PC-9 (cell line): ENCODE data around the gene AKR7A3. TPM values are rescaled to one million over a fixed set of nuclear protein-coding genes. Genes with fewer than 3 reads are reported as not detected.

Experiments
- BruUV-seq: library from RNA; stranded (reverse); fragments of 400-500 nt; replicated peaks from 2 replicates; lab custom pipeline; 2021; lab: Mats Ljungman, UMichigan
- CTCF ChIA-PET: fragments of 300-600 bp; sonication (Branson Sonifier 250); formaldehyde crosslinking; loops from one replicate; lab custom pipeline; 2022; ENCODE audit warnings: antibody characterized with exemption; lab: Charles Lee
- POLR2A ChIA-PET: fragments of 300-600 bp; sonication (Branson Sonifier 250); formaldehyde crosslinking; loops from one replicate; lab custom pipeline; 2022; ENCODE audit warnings: antibody characterized with exemption; ENCODE audit not compliant: unreplicated experiment; lab: Charles Lee
- DNase-seq, 2 experiments: peaks; one replicate each; pipeline versions ENCODE4 v3.0.0 to v3.0.0-alpha.2; 2015 to 2022; ENCODE audit warnings: mixed read lengths in 1 of 2
- H2AFZ ChIP-seq: fragments of 200-600 bp; sonication (generic); 2 replicates; pipeline ENCODE4 v1.8.1; 2017; ENCODE audit warnings: antibody characterized with exemption
- H3F3A ChIP-seq: fragments of 200-600 bp; sonication (generic); 2 replicates; pipeline ENCODE4 v1.8.1; 2017; ENCODE audit warnings: antibody characterized with exemption, mild to moderate bottlenecking, low read depth; ENCODE audit not compliant: insufficient read depth
- H3K27ac ChIP-seq: fragments of 200-600 bp; sonication (generic); 2 replicates; pipeline ENCODE4 v1.6.1; 2016; ENCODE audit warnings: mixed run types
- H3K27me3 ChIP-seq: fragments of 200-600 bp; sonication (generic); 2 replicates; pipeline ENCODE4 v1.6.1; 2016; ENCODE audit warnings: low read depth, mixed run types; ENCODE audit not compliant: insufficient read depth
- H3K36me3 ChIP-seq: fragments of 200-600 bp; sonication (generic); 2 replicates; pipeline ENCODE4 v1.6.1; 2016; ENCODE audit warnings: low read depth, mixed run types
- H3K4me1 ChIP-seq: fragments of 200-600 bp; sonication (generic); replicated peaks from 2 replicates; pipeline ENCODE4 v1.6.1; 2016; ENCODE audit warnings: mixed run types; ENCODE audit not compliant: insufficient read depth
- H3K4me2 ChIP-seq: fragments of 200-600 bp; sonication (generic); 2 replicates; pipeline ENCODE4 v1.6.1; 2017; ENCODE audit warnings: mixed run types
- H3K4me3 ChIP-seq: fragments of 200-600 bp; sonication (generic); 2 replicates; pipeline ENCODE4 v1.6.1; 2016; ENCODE audit warnings: mixed run types
- H3K79me2 ChIP-seq: fragments of 200-600 bp; sonication (generic); 2 replicates; pipeline ENCODE4 v1.6.1; 2017; ENCODE audit warnings: low read depth, mixed run types
- H3K9me2 ChIP-seq: fragments of 200-600 bp; sonication (generic); 2 replicates; pipeline ENCODE4 v1.8.1; 2017; ENCODE audit warnings: mild to moderate bottlenecking; ENCODE audit not compliant: insufficient read depth
- H3K9me3 ChIP-seq: fragments of 200-600 bp; sonication (generic); 2 replicates; pipeline ENCODE4 v1.8.1; 2016; ENCODE audit warnings: low read depth; ENCODE audit not compliant: insufficient read depth
- H4K20me1 ChIP-seq: fragments of 200-600 bp; sonication (generic); 2 replicates; pipeline ENCODE4 v1.8.1; 2017; ENCODE audit not compliant: insufficient read depth
- CTCF ChIP-seq: fragments of 200-600 bp; sonication (generic); conservative IDR thresholded peaks from 2 replicates; pipeline ENCODE4 v1.6.1; 2017; ENCODE audit warnings: mixed run types, antibody characterized with exemption, mild to moderate bottlenecking, moderate library complexity
- EZH2 ChIP-seq: fragments of 200-600 bp; sonication (generic); IDR thresholded peaks from 2 replicates; pipeline ENCODE4 v1.8.0; 2017; ENCODE audit warnings: antibody characterized with exemption, low read depth
- intact Hi-C: fragments of 100-400 bp; cut with micrococcal nuclease; formaldehyde crosslinking; loops from one replicate; pipeline ENCODE4 v1.10.0; 2022; ENCODE audit not compliant: unreplicated experiment
- total RNA-seq: library from RNA; stranded (reverse); gene quantifications from 2 replicates; pipeline ENCODE4 v1.2.3, GENCODE V29; 2021

The AKR7A3 gene
- total RNA-seq, 1 experiment from 2014 or later = 1.9 TPM

DNA sequence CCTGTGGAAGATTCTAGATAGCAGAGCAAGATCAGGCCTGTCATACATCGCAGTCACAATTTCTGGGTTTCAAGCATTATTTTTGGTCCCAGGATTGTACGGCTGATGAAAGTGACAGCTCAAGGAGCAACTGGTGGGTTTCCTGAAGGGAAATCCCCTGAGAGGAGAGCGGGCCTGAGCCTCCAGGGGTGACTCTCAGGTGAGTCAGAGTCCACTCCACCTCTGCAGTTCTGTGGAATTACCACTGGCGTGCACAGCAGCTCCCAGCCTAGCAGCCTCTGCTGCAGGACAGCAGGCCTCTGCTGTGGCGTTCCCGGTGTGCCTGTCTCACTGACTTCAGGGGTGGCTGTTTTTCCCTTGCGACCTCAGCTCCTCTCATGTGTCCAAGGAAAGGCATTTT lies 48.0 kb upstream of the AKR7A3 start:
- Histone ChIP-seq H3K4me3 (no peak overlapping the region), H4K20me1 (no peaks in the 10 kb centered on the region; the same call in 1 of the 2 replicates), H3K36me3 (no peaks in the 10 kb centered on the region), H3K4me2 (peak overlapping the region; percentile 56), H3K9me3 (no peaks in the 10 kb centered on the region), H3K27me3 (no peaks in the 10 kb centered on the region), H3K27ac (peak overlapping the region; percentile 44; the same call in 1 of the 2 replicates), H2AFZ (no peak overlapping the region), H3K9me2 (no peaks in the 10 kb centered on the region), H3K4me1 (peaks cover 9% of the 10 kb centered on the region), H3F3A (peaks cover 12% of the 10 kb centered on the region; the same call in 1 of the 2 replicates), H3K79me2 (no peaks in the 10 kb centered on the region)
- DNase-seq = peak in 1 of 2 experiments; percentile 33
- intact Hi-C loops = no loop called here
- ChIA-PET POLR2A (interaction anchor here (0.7 kb wide), 1 partner anchor 24 kb away, joined by 6 read pairs; no protein-coding TSS in a partner anchor), CTCF (no interaction called here)
- BruUV-seq = no TSS peak
- TF ChIP-seq EZH2 (no peak), CTCF (no peak)

GRCh38 chr1:19333587-19334354 lies 45.2 kb upstream of the AKR7A3 start:
- intact Hi-C loops = no loop called here
- BruUV-seq = no TSS peak
- H3K4me2 ChIP-seq = no peak overlapping the region
- no peak for DNase-seq
- ChIA-PET POLR2A (no interaction called here), CTCF (interaction anchor here (0.6 kb wide), 1 partner anchor 329 kb away, joined by 3 read pairs; no protein-coding TSS in a partner anchor)
- H3K79me2 ChIP-seq = no peaks in the 10 kb centered on the region
- H3K27ac ChIP-seq = no peak overlapping the region
- no peaks in the 10 kb centered on the region for H3K9me2 ChIP-seq
- no peaks in the 10 kb centered on the region for H3K36me3 ChIP-seq
- H3F3A ChIP-seq = peaks cover 10% of the 10 kb centered on the region; the same call in 1 of the 2 replicates
- no peak overlapping the region for H2AFZ ChIP-seq
- no peaks in the 10 kb centered on the region for H4K20me1 ChIP-seq
- TF ChIP-seq CTCF (no peak), EZH2 (no peak)
- H3K9me3 ChIP-seq = no peaks in the 10 kb centered on the region
- H3K27me3 ChIP-seq = no peaks in the 10 kb centered on the region
- peaks cover 9% of the 10 kb centered on the region for H3K4me1 ChIP-seq
- H3K4me3 ChIP-seq = no peak overlapping the region

- Histone ChIP-seq H3K9me3 (no peaks in the 10 kb centered on the region), H3K36me3 (no peaks in the 10 kb centered on the region), H3K79me2 (no peaks in the 10 kb centered on the region), H3K4me2 (no peak overlapping the region), H4K20me1 (no peaks in the 10 kb centered on the region), H3F3A (peaks cover 7% of the 10 kb centered on the region; the same call in 1 of the 2 replicates), H3K27ac (no peak overlapping the region), H2AFZ (no peak overlapping the region), H3K4me1 (peaks cover 9% of the 10 kb centered on the region), H3K27me3 (no peaks in the 10 kb centered on the region), H3K9me2 (no peaks in the 10 kb centered on the region), H3K4me3 (no peak overlapping the region)
- POLR2A ChIA-PET = no interaction called here
- TF ChIP-seq EZH2 = no peak
- no peak for TF ChIP-seq CTCF
- intact Hi-C loops = no loop called here
- BruUV-seq = no TSS peak
- CTCF ChIA-PET = interaction anchor here (0.6 kb wide), 1 partner anchor 330 kb away, joined by 3 read pairs; no protein-coding TSS in a partner anchor
- DNase-seq = no peak
These were observed 44.3 kb upstream of the AKR7A3 start for GRCh38 chr1:19332832-19333231.
